Measurements from ENCODE around the gene PTPRD.

GRCh38 chr9:9847750-9848149, 765.1 kb downstream of the PTPRD start:
- TF ChIP-seq, protein P1, sequence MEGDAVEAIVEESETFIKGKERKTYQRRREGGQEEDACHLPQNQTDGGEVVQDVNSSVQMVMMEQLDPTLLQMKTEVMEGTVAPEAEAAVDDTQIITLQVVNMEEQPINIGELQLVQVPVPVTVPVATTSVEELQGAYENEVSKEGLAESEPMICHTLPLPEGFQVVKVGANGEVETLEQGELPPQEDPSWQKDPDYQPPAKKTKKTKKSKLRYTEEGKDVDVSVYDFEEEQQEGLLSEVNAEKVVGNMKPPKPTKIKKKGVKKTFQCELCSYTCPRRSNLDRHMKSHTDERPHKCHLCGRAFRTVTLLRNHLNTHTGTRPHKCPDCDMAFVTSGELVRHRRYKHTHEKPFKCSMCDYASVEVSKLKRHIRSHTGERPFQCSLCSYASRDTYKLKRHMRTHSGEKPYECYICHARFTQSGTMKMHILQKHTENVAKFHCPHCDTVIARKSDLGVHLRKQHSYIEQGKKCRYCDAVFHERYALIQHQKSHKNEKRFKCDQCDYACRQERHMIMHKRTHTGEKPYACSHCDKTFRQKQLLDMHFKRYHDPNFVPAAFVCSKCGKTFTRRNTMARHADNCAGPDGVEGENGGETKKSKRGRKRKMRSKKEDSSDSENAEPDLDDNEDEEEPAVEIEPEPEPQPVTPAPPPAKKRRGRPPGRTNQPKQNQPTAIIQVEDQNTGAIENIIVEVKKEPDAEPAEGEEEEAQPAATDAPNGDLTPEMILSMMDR (conservative IDR thresholded peaks at IDR 0.05; ENCODE audit: low read depth, low read length), result no peak
- no peak for TF ChIP-seq EZH2 (IDR thresholded peaks at IDR 0.05; ENCODE audit: borderline replicate concordance, low read depth, low read length, poor library complexity, severe bottlenecking)
